Left lobe of liver (tissue), 2 donors: ENCODE measurements around the gene RAD21L1. TPM values are rescaled to one million over a fixed set of nuclear protein-coding genes. Genes with fewer than 3 reads are reported as not detected.

ENCODE experiments used
- ATAC-seq: fragments of 200-7000 bp; cut with Tn5 transposase; one replicate; pipeline ENCODE4 v1.9.1; 2020; ENCODE audit warnings: mild to moderate bottlenecking, moderate library complexity
- DNase-seq: peaks from one replicate; pipeline ENCODE4 v3.0.0-alpha.2; 2020; ENCODE audit warnings: low spot score
- total RNA-seq: library from RNA; stranded (reverse); gene quantifications from one replicate; pipeline ENCODE4 v1.2.1, GENCODE V29; 2021
- donor health status: DM: no; HTN: no; CAD: no; lungs with moderate emphysema.
- donor health status: DM: no; HTN: yes; CAD: no.

RAD21L1 gene
- total RNA-seq, 1 donor from 2014 or later = not detected

GRCh38 chr20:1291191-1291741 is 65.4 kb downstream of the RAD21L1 start:
- ATAC-seq (no peak), DNase-seq (no peak)

GRCh38 chr20:1292620-1293019 is 66.8 kb downstream of the RAD21L1 start:
- ATAC-seq = no peak
- no peak for DNase-seq

GRCh38 chr20:1293641-1294379 is 68.0 kb downstream of the RAD21L1 start:
- DNase-seq = no peak

GRCh38 chr20:1294497-1294896 is 68.7 kb downstream of the RAD21L1 start:
- no peak for DNase-seq
- ATAC-seq = no peak

More at GRCh38 chr20:1293641-1294379, 68.0 kb downstream of the RAD21L1 start:
- ATAC-seq = no peak

GRCh38 chr20:1295276-1295930 is 69.6 kb downstream of the RAD21L1 start:
- ATAC-seq (no peak), DNase-seq (no peak)

GRCh38 chr20:1296117-1296610 is 70.3 kb downstream of the RAD21L1 start:
- no peak for DNase-seq
- no peak for ATAC-seq

- DNase-seq = no peak
- no peak for ATAC-seq
These were observed 71.1 kb downstream of the RAD21L1 start for GRCh38 chr20:1296922-1297321.

- DNase-seq (no peak), ATAC-seq (no peak)
These were observed 71.6 kb downstream of the RAD21L1 start for GRCh38 chr20:1297486-1297885.

GRCh38 chr20:1298166-1298565 is 72.3 kb downstream of the RAD21L1 start:
- ATAC-seq (no peak), DNase-seq (no peak)

GRCh38 chr20:1298888-1299511 is 73.2 kb downstream of the RAD21L1 start:
- ATAC-seq (no peak), DNase-seq (no peak)

- no peak for DNase-seq
These were observed 73.7 kb downstream of the RAD21L1 start for GRCh38 chr20:1299522-1299921.

GRCh38 chr20:1300083-1300840 is 74.4 kb downstream of the RAD21L1 start:
- no peak for ATAC-seq
- DNase-seq = no peak

More at GRCh38 chr20:1299522-1299921, 73.7 kb downstream of the RAD21L1 start:
- ATAC-seq = peak; percentile 60

- DNase-seq = no peak
- no peak for ATAC-seq
These were observed 75.2 kb downstream of the RAD21L1 start for GRCh38 chr20:1301031-1301529.

GRCh38 chr20:1302685-1303541 is 77.1 kb downstream of the RAD21L1 start:
- DNase-seq (no peak), ATAC-seq (no peak)

GRCh38 chr20:1304710-1305515 is 79.1 kb downstream of the RAD21L1 start:
- ATAC-seq = no peak

More at GRCh38 chr20:1304710-1305515, 79.1 kb downstream of the RAD21L1 start:
- no peak for DNase-seq
